GM10266 (cell line): ENCODE measurements around the gene KCNN2.
A peak's percentile ranks its signal among the peaks of the same experiment; 100 is the strongest.

Experiments used
- DNase-seq: peaks from one replicate; pipeline ENCODE4 v3.0.0; 2012; ENCODE audit errors: extremely low spot score
- CTCF ChIP-seq: IDR thresholded peaks from 2 replicates; pipeline ENCODE4 v1.5.1; 2012; ENCODE audit warnings: mild to moderate bottlenecking, low read depth; ENCODE audit not compliant: control insufficient read depth, insufficient read depth; ENCODE audit errors: missing control alignments

Gene KCNN2

GRCh38 chr5:114434396-114435219, 72.7 kb downstream of the KCNN2 start:
- TF ChIP-seq CTCF = no peak
- DNase-seq = no peak

GRCh38 chr5:114435220-114435481, 73.3 kb downstream of the KCNN2 start:
- no peak for TF ChIP-seq CTCF
- DNase-seq = no peak

GRCh38 chr5:114435885-114436299, 74.0 kb downstream of the KCNN2 start:
- TF ChIP-seq CTCF = no peak
- no peak for DNase-seq

GRCh38 chr5:114437936-114438335, 76.1 kb downstream of the KCNN2 start:
- DNase-seq = no peak
- no peak for TF ChIP-seq CTCF

- no peak for TF ChIP-seq CTCF
- no peak for DNase-seq
These were observed 76.6 kb downstream of the KCNN2 start for GRCh38 chr5:114438471-114438870.

GRCh38 chr5:114447084-114447773, 85.4 kb downstream of the KCNN2 start:
- TF ChIP-seq CTCF = peak; percentile 6
- no peak for DNase-seq

GRCh38 chr5:114448481-114448880, 86.6 kb downstream of the KCNN2 start:
- TF ChIP-seq CTCF = no peak
- no peak for DNase-seq
